H1 (cell line): Measurements from ENCODE around the gene HNF1A. TPM values are rescaled to one million over a fixed set of nuclear protein-coding genes. Genes with fewer than 3 reads are reported as not detected.

Experiments used
- CBX8 ChIP-seq: fragments of 300-800, 300-1000 bp; sonication (generic); IDR thresholded peaks from 2 replicates; pipeline ENCODE4 v1.7.1; 2016; ENCODE audit warnings: low read depth, low read length, borderline replicate concordance
- GTF2F1 ChIP-seq: IDR thresholded peaks from 2 replicates; pipeline ENCODE4 v1.6.1; 2012; ENCODE audit warnings: low read depth, low read length, improper control_type of control experiment, borderline replicate concordance
- RAD21 ChIP-seq, 2 experiments: IDR thresholded peaks in 1 of 2; conservative IDR thresholded peaks in 1 of 2; 2 replicates each; pipeline ENCODE4 v1.6.1; 2011; ENCODE audit warnings: low read depth in 2 of 2, low read length in 2 of 2, improper control_type of control experiment in 1 of 2, inconsistent platforms in 1 of 2, mild to moderate bottlenecking in 1 of 2, moderate library complexity in 1 of 2
- RNF2 ChIP-seq: fragments of 200-900, 300-1000 bp; sonication (generic); IDR thresholded peaks from 2 replicates; pipeline ENCODE4 v1.7.1; 2016; ENCODE audit warnings: borderline replicate concordance, low read depth, mild to moderate bottlenecking, antibody characterized with exemption, low read length; ENCODE audit not compliant: poor library complexity, severe bottlenecking; ENCODE audit errors: missing control alignments
- TCF12 ChIP-seq: IDR thresholded peaks from 2 replicates; pipeline ENCODE4 v1.6.1; 2011; ENCODE audit warnings: low read depth, mild to moderate bottlenecking, low read length
- polyA plus RNA-seq, 7 experiments: library from polyadenylated mRNA; depleted of rRNA in 3 of 7; stranded (reverse) in 5 of 7; unstranded in 2 of 7; fragments of >200 nt in 5 of 7; fragments of 200-250 nt in 2 of 7; gene quantifications; 1 replicate in 5 of 7; 2 replicates in 1 of 7; 4 replicates in 1 of 7; pipeline versions ENCODE4 v1.2.1 to v1.2.3, GENCODE V29; 2011 to 2013; ENCODE audit warnings: missing spikeins in 2 of 7, mixed read lengths in 2 of 7
- total RNA-seq: library from RNA; stranded (reverse); fragmentation: NEBNext Ultra II Directional; extraction: Animal tissue kit (Norgen Biotek cat#: 25700); gene quantifications from 2 replicates; pipeline ENCODE4 v1.2.1, GENCODE V29; 2021
- TF ChIP-seq, protein P1 (sequence below): IDR thresholded peaks from 2 replicates; pipeline ENCODE4 v1.6.1; 2012; ENCODE audit warnings: inconsistent platforms

HNF1A gene
- total and polyA plus RNA-seq, 2 of the 8 experiments (the other 6 are each of a cell fraction or from before 2014, with no cell fraction given), result not detected

DNA sequence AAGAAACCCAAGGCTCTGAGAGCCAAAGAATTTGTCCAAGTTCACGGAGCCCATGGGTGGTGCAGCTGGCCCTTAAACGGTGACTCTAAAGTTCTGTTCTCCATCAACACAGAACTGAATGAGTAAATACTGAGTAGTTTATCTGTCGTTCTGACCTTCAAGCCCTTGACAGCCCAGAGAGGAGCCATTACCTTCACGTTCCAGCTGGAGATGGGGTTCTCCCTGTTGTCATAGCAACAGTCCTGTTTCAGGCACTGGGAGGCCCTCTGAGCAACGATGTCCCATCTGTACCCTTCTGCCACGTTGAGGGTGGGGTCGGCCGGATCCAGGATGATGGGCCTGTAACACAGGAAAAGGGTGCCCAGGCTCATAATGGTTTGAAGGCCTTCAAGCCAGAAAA, 45.5 kb downstream of the HNF1A start (continued):
- TF ChIP-seq CBX8, result no peak
- no peak for TF ChIP-seq RAD21 (IDR thresholded peaks at IDR 0.05 in 1 of 2, conservative IDR thresholded peaks at IDR 0.05 in 1 of 2; ENCODE audit: low read depth in 2 of 2, low read length in 2 of 2)
- no peak for TF ChIP-seq RNF2
- no peak for TF ChIP-seq TCF12
- TF ChIP-seq, protein P1, sequence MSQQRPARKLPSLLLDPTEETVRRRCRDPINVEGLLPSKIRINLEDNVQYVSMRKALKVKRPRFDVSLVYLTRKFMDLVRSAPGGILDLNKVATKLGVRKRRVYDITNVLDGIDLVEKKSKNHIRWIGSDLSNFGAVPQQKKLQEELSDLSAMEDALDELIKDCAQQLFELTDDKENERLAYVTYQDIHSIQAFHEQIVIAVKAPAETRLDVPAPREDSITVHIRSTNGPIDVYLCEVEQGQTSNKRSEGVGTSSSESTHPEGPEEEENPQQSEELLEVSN, result no peak
- TF ChIP-seq GTF2F1, result no peak
